Measurements from ENCODE around the gene DHH. TPM values are rescaled to one million over a fixed set of nuclear protein-coding genes. Genes with fewer than 3 reads are reported as not detected.

Gene DHH
- total and polyA plus RNA-seq, 2 donors (not counting 3 experiments of a cell fraction or from before 2014, with no cell fraction given) = 2.9 to 3.3 TPM

- POLR2A ChIA-PET = no interaction called here
- Histone ChIP-seq H3K27ac (ENCODE audit: insufficient read depth, low read depth, low read length) (no peak overlapping the region), H3K9me3 (replicated peaks; ENCODE audit: control insufficient read depth, insufficient read depth, low read length) (no peaks in the 10 kb centered on the region), H3K4me2 (ENCODE audit: insufficient read depth, low read length) (no peak overlapping the region), H4K20me1 (replicated peaks; ENCODE audit: control insufficient read depth, extremely low read depth, insufficient read depth, low read length) (no peaks in the 10 kb centered on the region), H3K4me3 (replicated peaks in 1 of 3; ENCODE audit: insufficient read depth in 1 of 3, low read depth in 1 of 3, low read length in 3 of 3) (no peak overlapping the region), H3K4me1 (ENCODE audit: control insufficient read depth, extremely low read depth, insufficient read depth, low read length) (no peaks in the 10 kb centered on the region), H3K79me2 (ENCODE audit: control insufficient read depth, insufficient read depth, low read length) (no peaks in the 10 kb centered on the region), H3K36me3 (ENCODE audit: control insufficient read depth in 2 of 2, extremely low read depth in 1 of 2, insufficient read depth in 2 of 2, low read length in 2 of 2) (peaks cover 49 to 86% of the 10 kb centered on the region in 2 experiments), H2AFZ (ENCODE audit: low read depth, low read length) (no peak overlapping the region), H3K9me1 (replicated peaks; ENCODE audit: control insufficient read depth, extremely low read depth, insufficient read depth, low read length) (no peaks in the 10 kb centered on the region), H3K27me3 (ENCODE audit: control insufficient read depth in 2 of 2, insufficient read depth in 2 of 2, low read length in 2 of 2) (no peaks in the 10 kb centered on the region), H3K9ac (replicated peaks; ENCODE audit: extremely low read depth, insufficient read depth, low read length) (no peak overlapping the region)
- BruUV-seq (replicated peaks) = no TSS peak
- dilution Hi-C loops (cut with MboI; ENCODE audit: extremely low pct_ligation_motif_present, low sequenced_read_pairs) (no loop called here), intact Hi-C loops (cut with micrococcal nuclease) (no loop called here)
- TF ChIP-seq JUN (IDR thresholded peaks at IDR 0.05; ENCODE audit: borderline replicate concordance, insufficient read depth, insufficient read length, low read depth) (no peak), CTCF (IDR thresholded peaks at IDR 0.05; ENCODE audit: extremely low read depth in 1 of 2, insufficient read depth in 1 of 2, low read depth in 1 of 2, low read length in 2 of 2) (no peak), POLR2A (IDR thresholded peaks at IDR 0.05; ENCODE audit: low read depth, low read length) (no peak), EZH2 (IDR thresholded peaks at IDR 0.05; ENCODE audit: borderline replicate concordance, low read depth, low read length, severe bottlenecking) (no peak), MYC (IDR thresholded peaks at IDR 0.05; ENCODE audit: low read depth, low read length) (no peak), MAX (IDR thresholded peaks at IDR 0.05; ENCODE audit: insufficient read depth, insufficient read length) (no peak), GATA2 (IDR thresholded peaks at IDR 0.05; ENCODE audit: insufficient read depth, insufficient read length, low read depth, low read length) (no peak), FOS (IDR thresholded peaks at IDR 0.05; ENCODE audit: borderline replicate concordance, insufficient read depth, low read length) (no peak), POLR2AphosphoS5 (IDR thresholded peaks at IDR 0.05; ENCODE audit: insufficient read depth, low read depth, low read length) (no peak)
- DNase-seq (ENCODE audit: low read depth, low spot score) = no peak
- CTCF ChIA-PET = interaction anchor here (1.2 to 1.7 kb wide), 3 partner anchors 8 to 44 kb away, joined by 4 to 5 read pairs (median 5); no protein-coding TSS in a partner anchor
- no peak for FAIRE-seq
Observed at GRCh38 chr12:49041036-49041880, 53.3 kb downstream of the DHH start.

All from endothelial cell of umbilical vein (primary cell).